GF-D8 (cell line): ENCODE data around the gene TMSB10.
"Not testable (repeated sequence)": the region's sequence is repeated elsewhere in the genome, so short reads cannot be mapped to it uniquely, and the experiment has no call there.

Experiments used
- DNase-seq: peaks from one replicate; lab custom pipeline; 2025; lab: John Stamatoyannopoulos, UW

Gene TMSB10

GRCh38 chr2:84940088-84940470 lies 34.6 kb downstream of the TMSB10 start:
- DNase-seq: no peak

- no peak for DNase-seq
Measured at GRCh38 chr2:84940831-84941412, 35.5 kb downstream of the TMSB10 start.

GRCh38 chr2:84942166-84942565 lies 36.7 kb downstream of the TMSB10 start:
- no peak for DNase-seq

- DNase-seq: no peak
Measured at GRCh38 chr2:84942964-84943421, 37.5 kb downstream of the TMSB10 start.

GRCh38 chr2:84944295-84944909 lies 38.9 kb downstream of the TMSB10 start:
- DNase-seq: no peak

- not testable (repeated sequence) for DNase-seq
Measured at GRCh38 chr2:84945838-84946203, 40.4 kb downstream of the TMSB10 start.

- DNase-seq: peak; percentile 43
Measured at GRCh38 chr2:84946204-84947009, 41.0 kb downstream of the TMSB10 start.

- DNase-seq: no peak
Measured at GRCh38 chr2:84947010-84947593, 41.6 kb downstream of the TMSB10 start.

GRCh38 chr2:84953535-84953934 lies 48.1 kb downstream of the TMSB10 start:
- no peak for DNase-seq

- DNase-seq: no peak
Measured at GRCh38 chr2:84954329-84954728, 48.9 kb downstream of the TMSB10 start.
